Measurements from ENCODE around the gene RPS27. TPM values are rescaled to one million over a fixed set of nuclear protein-coding genes. Genes with fewer than 3 reads are reported as not detected.

The RPS27 gene
- total and polyA plus RNA-seq, 2 experiments from 2014 or later = 1,020 to 1,187 TPM

- Histone ChIP-seq H3K36me3 (peaks cover 6% of the 10 kb centered on the region), H3K4me3 (no peak overlapping the region), H3K27me3 (no peaks in the 10 kb centered on the region), H3K4me1 (ENCODE audit: low read depth) (peaks cover 37% of the 10 kb centered on the region), H3K9me3 (ENCODE audit: low read depth) (no peaks in the 10 kb centered on the region), H3K27ac (peak overlapping the region; percentile 7)
- no peak for TF ChIP-seq CTCF (IDR thresholded peaks at IDR 0.05; ENCODE audit: low read depth, low read length)
- DNase-seq (ENCODE audit: low read depth in 1 of 2, low spot score in 1 of 2) = no peak
These were observed 31.7 kb upstream of the RPS27 start for GRCh38 chr1:153958961-153959260.

- no peak for DNase-seq (ENCODE audit: low read depth in 1 of 2, low spot score in 1 of 2)
- Histone ChIP-seq H3K27ac (peak overlapping the region; percentile 7), H3K36me3 (peaks cover 6% of the 10 kb centered on the region), H3K27me3 (no peaks in the 10 kb centered on the region), H3K4me1 (ENCODE audit: low read depth) (peaks cover 33% of the 10 kb centered on the region), H3K9me3 (ENCODE audit: low read depth) (no peaks in the 10 kb centered on the region), H3K4me3 (no peak overlapping the region)
- TF ChIP-seq CTCF (IDR thresholded peaks at IDR 0.05; ENCODE audit: low read depth, low read length) = no peak
These were observed 31.1 kb upstream of the RPS27 start for GRCh38 chr1:153959454-153959853.

- H3K27me3 ChIP-seq = no peaks in the 10 kb centered on the region
- no peak overlapping the region for H3K4me3 ChIP-seq
- DNase-seq (ENCODE audit: low read depth in 1 of 2, low spot score in 1 of 2) = no peak
- peaks cover 33% of the 10 kb centered on the region for H3K4me1 ChIP-seq (ENCODE audit: low read depth)
- TF ChIP-seq CTCF (IDR thresholded peaks at IDR 0.05; ENCODE audit: low read depth, low read length) = no peak
- no peaks in the 10 kb centered on the region for H3K9me3 ChIP-seq (ENCODE audit: low read depth)
- peaks cover 6% of the 10 kb centered on the region for H3K36me3 ChIP-seq
- H3K27ac ChIP-seq = peak overlapping the region; percentile 7
These were observed 30.4 kb upstream of the RPS27 start for GRCh38 chr1:153960206-153960605.

- Histone ChIP-seq H3K27me3 (no peaks in the 10 kb centered on the region), H3K4me1 (ENCODE audit: low read depth) (peaks cover 23% of the 10 kb centered on the region), H3K4me3 (no peak overlapping the region), H3K36me3 (peaks cover 6% of the 10 kb centered on the region), H3K9me3 (ENCODE audit: low read depth) (no peaks in the 10 kb centered on the region), H3K27ac (no peak overlapping the region)
- no peak for TF ChIP-seq CTCF (IDR thresholded peaks at IDR 0.05; ENCODE audit: low read depth, low read length)
- DNase-seq (ENCODE audit: low read depth in 1 of 2, low spot score in 1 of 2) = no peak
These were observed 29.1 kb upstream of the RPS27 start for GRCh38 chr1:153961421-153961820.

- peak in 1 of 2 donors; percentile 57 for DNase-seq (ENCODE audit: low read depth in 1 of 2, low spot score in 1 of 2)
- Histone ChIP-seq H3K27me3 (no peaks in the 10 kb centered on the region), H3K36me3 (peaks cover 6% of the 10 kb centered on the region), H3K9me3 (ENCODE audit: low read depth) (no peaks in the 10 kb centered on the region), H3K4me3 (peak overlapping the region; percentile 58), H3K4me1 (ENCODE audit: low read depth) (peaks cover 17% of the 10 kb centered on the region), H3K27ac (no peak overlapping the region)
- no peak for TF ChIP-seq CTCF (IDR thresholded peaks at IDR 0.05; ENCODE audit: low read depth, low read length)
These were observed 28.2 kb upstream of the RPS27 start for GRCh38 chr1:153962088-153963029.
